Left forelimb (tissue), 1 donor: ENCODE results near the gene MTFR2.
A peak's percentile ranks its signal among the peaks of the same experiment; 100 is the strongest.

Experiments used
- DNase-seq: peaks from one replicate; pipeline ENCODE4 v3.0.0-alpha.2; 2018; ENCODE audit warnings: low spot score

The MTFR2 gene

GRCh38 chr6:136249811-136250685, at the start of gene MTFR2:
Gene MTFR2 (minus strand): TSS chr6:136250311. CDS start chr6:136249099, 1,212 bp downstream.
- DNase-seq, result peak; percentile 92

DNA sequence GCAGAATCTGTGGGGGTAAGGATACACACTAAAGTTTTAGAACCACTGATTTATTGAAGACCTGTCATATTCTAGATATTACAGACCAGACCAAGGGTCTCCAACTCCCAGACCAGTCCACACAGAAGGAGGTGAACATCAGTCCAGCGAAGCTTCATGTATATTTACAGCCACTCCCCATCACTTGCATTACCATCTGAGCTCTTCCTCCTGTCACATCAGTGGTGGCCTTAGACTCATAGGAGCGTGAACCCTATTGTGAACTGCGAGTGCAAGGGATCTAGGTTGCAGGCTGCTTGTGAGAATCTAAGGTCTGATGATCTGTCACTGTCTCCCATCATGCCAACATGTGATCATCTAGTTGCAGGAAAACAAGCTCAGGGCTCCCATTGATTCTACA, 44.5 kb upstream of the MTFR2 start:
- no peak for DNase-seq

GRCh38 chr6:136290410-136291010, 40.4 kb upstream of the MTFR2 start:
- peak; percentile 87 for DNase-seq

GRCh38 chr6:136289579-136290409, 39.7 kb upstream of the MTFR2 start, which contains the start of gene BCLAF1:
Gene BCLAF1 (minus strand): TSS chr6:136289846. CDS start chr6:136279866, 9,980 bp downstream.
- peak; percentile 100 for DNase-seq

DNA sequence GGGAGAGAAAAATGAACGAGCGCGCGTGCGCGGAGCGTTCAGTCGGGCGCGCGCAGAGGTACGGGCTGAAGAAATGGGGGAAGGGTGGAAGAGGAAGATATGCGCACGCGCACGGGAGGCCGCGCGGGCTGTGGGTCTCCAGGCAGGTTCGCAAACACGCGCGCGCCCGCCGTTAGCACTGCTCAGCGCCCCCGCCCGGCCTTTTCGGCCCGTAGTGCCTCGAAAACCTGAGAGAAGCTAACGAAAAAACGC, 39.1 kb upstream of the MTFR2 start:
- DNase-seq, result peak; percentile 96

- peak; percentile 75 for DNase-seq
Measured at GRCh38 chr6:136288566-136289326, 38.6 kb upstream of the MTFR2 start.

- DNase-seq, result no peak
Measured at GRCh38 chr6:136284909-136285308, 34.8 kb upstream of the MTFR2 start.

- no peak for DNase-seq
Measured at GRCh38 chr6:136282906-136283305, 32.8 kb upstream of the MTFR2 start.

GRCh38 chr6:136280032-136280609, 30.0 kb upstream of the MTFR2 start:
- DNase-seq, result no peak

DNA sequence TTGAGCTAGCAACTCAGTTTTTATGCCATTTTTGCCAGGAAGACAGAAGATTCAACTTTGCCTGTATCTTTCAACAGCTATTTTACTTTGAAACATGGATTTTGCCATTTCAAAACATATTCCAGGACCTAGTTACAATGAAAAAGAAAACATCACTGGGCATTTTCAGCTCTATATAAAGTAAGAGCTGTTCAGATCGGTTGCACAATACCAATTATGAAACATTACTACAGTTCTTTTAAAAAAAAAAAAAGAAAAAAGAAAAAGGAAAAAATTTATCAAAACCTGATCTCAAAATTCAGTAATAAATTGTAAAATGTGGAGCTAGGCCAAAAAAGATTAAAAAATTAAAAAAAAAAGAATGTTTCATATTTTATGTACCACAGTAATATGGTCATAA, 24.0 kb upstream of the MTFR2 start:
- DNase-seq, result no peak

DNA sequence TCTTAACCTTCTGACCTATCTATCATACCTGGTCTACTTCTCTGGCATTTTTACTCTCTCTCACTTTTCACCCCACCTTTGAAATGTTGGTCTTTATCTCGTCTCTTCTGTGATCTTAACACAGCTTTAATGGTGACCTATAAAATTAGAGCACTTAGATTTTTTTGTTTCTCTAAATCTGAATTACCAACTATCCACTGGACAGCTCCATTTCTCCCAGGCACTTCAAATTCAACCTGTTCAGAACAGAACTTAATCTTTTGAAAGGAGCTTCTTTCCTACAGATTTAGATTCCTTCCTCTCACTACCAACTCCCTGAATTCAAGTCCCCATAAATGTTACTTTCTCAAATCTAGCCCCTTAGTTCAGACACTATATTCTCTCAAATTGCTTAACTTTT, 15.0 kb upstream of the MTFR2 start:
- DNase-seq, result no peak

DNA sequence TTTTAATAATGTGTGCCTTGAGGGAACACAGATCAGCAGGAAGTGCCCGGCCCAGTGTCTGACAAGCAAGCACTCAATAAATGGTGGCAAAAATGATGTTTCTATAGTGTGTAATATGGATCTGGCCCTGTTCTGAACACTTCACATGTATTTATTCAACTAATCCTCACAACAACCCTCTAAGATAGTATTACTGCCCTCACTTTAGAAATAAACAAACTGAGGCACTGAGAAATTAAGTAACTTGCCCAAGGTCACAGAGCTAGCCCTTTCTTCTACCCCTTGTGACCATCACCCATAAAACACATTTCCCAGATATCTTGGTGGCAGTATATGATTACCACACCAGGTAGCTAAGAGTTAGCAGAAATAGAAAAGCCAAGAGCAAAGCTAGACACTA, 12.8 kb upstream of the MTFR2 start:
- no peak for DNase-seq

DNA sequence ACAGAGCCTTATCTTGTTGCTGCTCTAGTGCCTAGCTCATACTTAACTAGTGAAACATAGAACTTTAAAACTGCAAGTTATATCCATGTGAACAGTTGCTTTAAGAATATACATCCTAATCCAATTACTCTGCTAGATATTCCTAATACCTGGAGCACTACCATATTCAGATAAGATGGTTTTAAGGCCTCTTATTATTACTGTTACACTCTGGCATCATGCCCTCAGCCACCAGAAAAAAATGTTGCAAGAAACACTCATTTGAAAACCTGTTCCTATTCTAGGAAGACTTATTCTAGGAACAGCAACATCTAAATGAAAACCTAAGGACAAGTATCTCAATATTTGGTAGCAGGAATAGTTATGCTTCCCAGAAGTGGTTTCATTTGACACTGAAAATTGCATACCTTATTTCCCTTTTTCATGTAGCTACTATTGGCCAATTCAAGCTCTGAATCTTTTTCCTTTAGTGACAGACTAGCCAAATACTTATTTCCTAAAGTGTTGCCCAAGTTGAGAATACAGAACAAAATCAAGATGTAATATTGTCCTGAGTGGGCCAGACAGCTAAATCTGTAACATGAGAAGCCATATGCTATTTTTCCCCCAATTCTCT, 4.8 kb upstream of the MTFR2 start:
- no peak for DNase-seq

GRCh38 chr6:136253734-136254133, 3.6 kb upstream of the MTFR2 start:
- DNase-seq, result no peak

DNA sequence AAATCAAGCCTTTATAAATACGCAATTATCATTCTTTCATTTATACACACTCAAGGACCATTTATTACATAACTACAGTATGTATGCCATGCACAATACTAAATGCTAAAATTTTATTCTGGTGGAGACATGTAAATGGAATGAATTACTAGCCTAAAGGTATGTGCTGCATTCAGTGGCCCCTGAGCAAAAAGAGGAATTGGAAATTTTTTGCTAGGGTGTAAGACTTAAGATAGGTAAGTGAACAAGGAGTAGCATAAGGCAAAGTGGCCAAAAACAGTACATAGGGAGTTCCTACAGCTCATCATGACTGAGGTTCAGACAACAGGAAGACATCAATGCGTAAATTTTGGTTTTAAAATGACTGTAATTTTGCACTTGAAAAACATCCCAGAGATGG, 2.3 kb upstream of the MTFR2 start:
- DNase-seq, result no peak

DNA sequence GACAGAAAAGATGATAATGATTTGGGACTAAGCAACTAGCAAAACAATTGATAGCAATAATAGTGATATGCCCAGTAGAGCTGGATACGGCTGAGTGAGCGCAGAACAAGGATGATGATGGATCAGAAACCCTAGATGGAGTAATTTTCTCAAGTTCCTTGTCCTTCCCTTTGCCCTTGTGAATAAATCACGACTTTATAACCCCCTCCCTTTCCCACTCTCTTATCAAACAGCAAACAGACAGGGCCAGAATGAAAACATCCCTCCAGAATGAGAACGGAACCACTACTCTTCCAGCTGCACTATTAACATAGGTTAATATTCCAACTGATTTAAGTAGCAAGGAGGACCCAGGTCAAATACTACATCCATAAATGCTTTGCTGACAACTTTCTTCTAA, 1.3 kb upstream of the MTFR2 start:
- DNase-seq, result no peak

GRCh38 chr6:136250686-136251008, 536 bp upstream of the MTFR2 start:
- no peak for DNase-seq

- DNase-seq, result no peak
Measured at GRCh38 chr6:136249336-136249735, 775 bp downstream of the MTFR2 start.

GRCh38 chr6:136244061-136244616, 6.0 kb downstream of the MTFR2 start:
- DNase-seq, result no peak

DNA sequence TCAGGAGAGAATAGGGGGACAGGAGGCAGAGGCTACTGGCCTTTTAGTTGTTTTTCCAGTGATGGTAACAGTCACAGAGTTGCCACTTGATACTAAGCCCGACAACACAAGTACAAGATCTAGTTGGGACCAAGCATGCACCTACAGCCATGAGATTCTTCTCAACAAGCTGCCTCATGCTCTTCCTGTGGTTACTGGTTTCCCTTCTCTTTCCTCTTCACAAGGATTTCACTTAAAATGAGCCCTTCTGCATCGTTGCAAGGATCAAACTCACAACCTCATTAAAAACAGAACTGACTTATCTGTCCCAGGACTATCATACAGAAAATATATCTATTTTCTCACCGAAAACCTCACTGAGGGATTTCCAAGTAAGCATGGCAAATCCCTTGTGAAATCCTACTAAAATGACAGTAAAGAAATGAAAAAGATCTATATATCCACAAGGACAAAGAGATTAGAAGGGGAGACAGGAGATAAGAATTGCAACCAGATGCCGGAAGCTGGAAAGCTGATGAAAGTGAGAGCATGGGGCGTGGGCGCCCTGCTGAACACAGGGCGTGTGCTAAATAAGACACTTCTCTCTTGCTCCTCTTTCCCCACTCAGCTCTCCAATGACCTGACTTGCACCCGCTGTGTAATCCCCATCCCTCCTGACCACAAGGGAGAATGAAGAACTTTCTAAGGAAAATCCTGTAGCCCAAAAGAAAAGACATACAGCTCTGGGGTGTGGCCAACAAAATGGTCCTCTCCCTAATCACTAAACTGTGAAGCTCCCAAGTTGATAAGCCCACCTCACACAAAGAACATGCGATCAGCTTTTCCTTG, 13.4 kb downstream of the MTFR2 start:
- no peak for DNase-seq
